Rectal smooth muscle tissue (tissue), 1 donor: Measurements from ENCODE around the gene SAE1.

Experiments used
- H3K27ac ChIP-seq: one replicate; pipeline ENCODE4 v1.7.0; 2013; ENCODE audit warnings: low read depth, low read length, inconsistent platforms
- H3K27me3 ChIP-seq: one replicate; pipeline ENCODE4 v1.7.0; 2013; ENCODE audit warnings: low read length; ENCODE audit not compliant: control insufficient read depth, insufficient read depth
- H3K36me3 ChIP-seq: one replicate; pipeline ENCODE4 v1.7.0; 2013; ENCODE audit warnings: low read length; ENCODE audit not compliant: control insufficient read depth, insufficient read depth
- H3K4me1 ChIP-seq: one replicate; pipeline ENCODE4 v1.7.0; 2013; ENCODE audit warnings: low read length; ENCODE audit not compliant: control insufficient read depth, insufficient read depth
- H3K4me3 ChIP-seq: one replicate; pipeline ENCODE4 v1.7.0; 2013; ENCODE audit warnings: low read length
- H3K9ac ChIP-seq: one replicate; pipeline ENCODE4 v1.7.0; 2013; ENCODE audit warnings: low read length

SAE1 gene

DNA sequence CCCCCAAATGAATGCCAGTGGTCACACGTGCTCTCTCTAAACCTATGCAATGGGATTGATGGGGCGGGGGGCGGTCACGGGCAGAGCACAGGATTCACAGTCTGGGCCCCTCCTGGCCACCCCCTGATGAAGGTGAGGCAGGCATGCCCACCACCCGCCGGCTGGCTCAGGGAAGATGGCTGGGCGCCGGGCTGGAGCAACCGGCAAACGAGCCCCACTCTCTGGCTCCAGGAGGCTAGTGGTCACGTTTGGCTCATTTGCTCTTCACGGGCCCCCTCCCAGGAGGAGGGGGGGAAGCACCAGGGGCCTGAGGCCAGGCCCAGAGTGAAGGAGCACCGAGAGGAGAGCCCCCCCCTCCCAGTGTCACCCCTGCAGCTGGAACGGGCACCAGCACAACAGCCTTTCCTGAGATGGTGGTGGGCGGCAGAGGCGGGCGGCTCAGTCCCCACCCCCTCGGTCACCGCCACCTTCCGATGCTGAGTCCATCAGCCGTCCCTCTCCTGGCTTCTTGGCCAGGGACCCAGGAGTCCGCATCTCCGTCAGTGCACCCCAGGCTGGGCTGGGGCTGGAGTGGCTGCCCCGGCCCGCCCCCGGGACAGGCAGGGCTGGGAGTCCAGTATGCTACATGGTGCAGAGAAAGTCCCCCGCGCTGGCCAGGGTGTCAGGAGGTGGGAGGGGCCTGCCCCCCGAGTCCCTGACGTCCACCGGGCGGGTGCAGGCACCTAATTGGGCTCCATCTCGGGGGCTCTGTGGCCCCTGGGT lies 90.6 kb downstream of the SAE1 start:
- H3K36me3 ChIP-seq, result peaks cover 3% of the 10 kb centered on the region
- H3K4me3 ChIP-seq, result no peak overlapping the region
- H3K4me1 ChIP-seq, result peaks cover 3% of the 10 kb centered on the region
- H3K9ac ChIP-seq, result no peak overlapping the region
- no peaks in the 10 kb centered on the region for H3K27me3 ChIP-seq
- H3K27ac ChIP-seq, result no peak overlapping the region

- Histone ChIP-seq H3K36me3 (peaks cover 3% of the 10 kb centered on the region), H3K4me1 (peaks cover 6% of the 10 kb centered on the region), H3K27ac (no peak overlapping the region), H3K27me3 (no peaks in the 10 kb centered on the region), H3K4me3 (no peak overlapping the region), H3K9ac (no peak overlapping the region)
Measured at GRCh38 chr19:47221890-47222289, 91.3 kb downstream of the SAE1 start.

DNA sequence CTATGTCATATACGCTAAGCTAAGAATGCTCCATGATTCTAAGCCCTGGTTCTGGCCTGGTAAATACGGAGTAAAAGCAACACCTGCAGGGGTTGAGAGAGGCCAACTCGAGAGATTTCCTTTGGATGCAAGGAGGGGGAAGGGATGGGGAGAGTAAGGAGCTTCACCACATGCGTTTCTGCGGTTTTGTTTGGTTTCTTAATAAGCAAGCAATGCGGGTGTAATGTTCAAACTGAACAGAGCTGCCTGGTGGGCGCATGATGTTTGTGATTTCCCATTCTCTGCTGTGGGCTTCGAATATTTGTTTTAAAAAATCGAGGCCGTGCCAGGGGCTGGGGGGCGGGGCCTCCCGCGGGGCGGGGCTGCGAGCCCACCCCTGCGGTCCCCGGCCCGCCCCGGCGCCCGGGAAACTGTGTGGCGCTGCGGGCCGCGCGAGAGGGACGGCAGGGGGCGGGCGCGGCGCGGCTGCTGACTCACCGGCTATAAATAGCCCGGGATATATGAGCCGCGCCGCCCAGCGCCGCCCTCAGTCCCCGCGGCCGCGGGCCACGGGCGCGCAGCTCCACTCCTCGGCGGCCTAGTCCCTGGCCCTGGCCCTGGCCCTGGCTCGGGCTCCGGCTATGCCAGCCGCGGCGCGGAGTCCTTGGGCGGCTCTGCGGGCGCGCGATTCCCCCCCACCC lies 95.3 kb downstream of the SAE1 start:
- H3K27me3 ChIP-seq, result no peaks in the 10 kb centered on the region
- H3K27ac ChIP-seq, result peak overlapping the region; percentile 100
- peaks cover 24% of the 10 kb centered on the region for H3K4me1 ChIP-seq
- H3K4me3 ChIP-seq, result peak overlapping the region; percentile 75
- H3K9ac ChIP-seq, result peak overlapping the region; percentile 40
- peaks cover 3% of the 10 kb centered on the region for H3K36me3 ChIP-seq

GRCh38 chr19:47226426-47227351 lies 96.1 kb downstream of the SAE1 start:
- peak overlapping the region; percentile 70 for H3K9ac ChIP-seq
- peak overlapping the region; percentile 75 for H3K4me3 ChIP-seq

GRCh38 chr19:47227352-47228167 lies 96.9 kb downstream of the SAE1 start:
- no peaks in the 10 kb centered on the region for H3K27me3 ChIP-seq
- peak overlapping the region; percentile 75 for H3K4me3 ChIP-seq
- H3K36me3 ChIP-seq, result peaks cover 3% of the 10 kb centered on the region
- peak overlapping the region; percentile 100 for H3K27ac ChIP-seq
- peaks cover 30% of the 10 kb centered on the region for H3K4me1 ChIP-seq
- peak overlapping the region; percentile 74 for H3K9ac ChIP-seq

More at GRCh38 chr19:47226426-47227351, 96.1 kb downstream of the SAE1 start:
- H3K36me3 ChIP-seq, result peaks cover 3% of the 10 kb centered on the region
- H3K27me3 ChIP-seq, result no peaks in the 10 kb centered on the region
- peak overlapping the region; percentile 100 for H3K27ac ChIP-seq
- H3K4me1 ChIP-seq, result peaks cover 29% of the 10 kb centered on the region

DNA sequence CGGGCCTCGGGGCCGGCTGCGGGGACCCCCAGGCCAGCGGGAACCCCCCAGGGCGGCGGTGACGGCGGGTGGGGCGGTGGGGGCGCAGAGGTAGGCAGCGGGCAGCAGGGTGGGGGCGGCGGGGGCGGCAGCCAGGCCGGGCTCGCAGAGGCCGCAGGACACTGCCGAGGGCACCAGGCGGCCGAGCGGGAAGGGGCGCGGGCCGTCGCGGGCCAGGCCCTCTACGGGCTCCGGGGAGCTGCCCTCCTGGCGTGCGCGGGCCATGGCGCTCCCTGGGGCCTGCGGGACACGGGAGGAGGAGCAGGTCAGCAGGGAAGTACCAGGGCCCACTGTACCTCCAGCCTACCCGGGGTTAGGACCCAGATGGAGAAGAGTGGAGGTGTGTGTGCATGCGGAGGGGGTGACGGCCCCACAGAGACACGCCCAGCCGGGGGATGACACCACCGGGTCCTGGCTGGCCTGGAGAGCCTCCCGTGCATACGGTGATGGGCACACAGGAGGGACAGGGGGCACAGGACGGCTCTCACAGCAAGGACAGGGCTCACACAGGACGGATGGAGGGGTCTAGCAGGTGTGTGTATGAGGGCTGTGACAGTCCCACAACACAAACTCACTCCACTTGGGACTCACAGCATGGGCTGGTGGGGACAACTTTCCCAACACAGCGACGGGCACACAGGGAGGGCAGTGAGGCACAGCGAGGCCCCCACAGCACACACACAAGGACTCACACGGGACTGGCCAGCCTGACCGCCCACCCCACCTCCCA lies 97.7 kb downstream of the SAE1 start:
- Histone ChIP-seq H3K36me3 (peaks cover 3% of the 10 kb centered on the region), H3K9ac (peak overlapping the region; percentile 38), H3K27me3 (no peaks in the 10 kb centered on the region), H3K27ac (peak overlapping the region; percentile 100), H3K4me1 (peaks cover 30% of the 10 kb centered on the region), H3K4me3 (peak overlapping the region; percentile 75)

GRCh38 chr19:47228937-47229675 lies 98.5 kb downstream of the SAE1 start:
- Histone ChIP-seq H3K27me3 (no peaks in the 10 kb centered on the region), H3K36me3 (no peaks in the 10 kb centered on the region), H3K9ac (peak overlapping the region; percentile 38), H3K27ac (peak overlapping the region; percentile 100), H3K4me1 (peaks cover 30% of the 10 kb centered on the region), H3K4me3 (peak overlapping the region; percentile 71)

DNA sequence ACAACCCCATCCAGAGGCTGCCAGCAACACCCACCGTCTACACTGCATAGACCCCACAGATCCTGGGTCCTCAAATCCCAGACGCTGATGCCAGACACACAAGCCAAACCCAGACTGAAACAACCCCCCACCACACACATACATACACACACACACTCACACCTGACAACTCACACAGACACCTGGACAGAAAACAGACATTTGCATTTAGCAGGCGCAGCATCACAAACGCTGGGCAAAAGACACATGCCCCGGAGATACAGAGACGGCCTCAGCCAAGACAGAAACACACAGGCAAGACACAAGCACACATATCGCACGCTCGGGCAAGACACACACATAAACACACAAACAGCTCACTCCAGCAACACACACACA lies 99.0 kb downstream of the SAE1 start:
- Histone ChIP-seq H3K9ac (peak overlapping the region; percentile 42), H3K27ac (peak overlapping the region; percentile 100), H3K4me1 (peaks cover 30% of the 10 kb centered on the region), H3K4me3 (peak overlapping the region; percentile 71), H3K27me3 (no peaks in the 10 kb centered on the region), H3K36me3 (no peaks in the 10 kb centered on the region)

GRCh38 chr19:47230054-47230920 lies 99.7 kb downstream of the SAE1 start:
- no peaks in the 10 kb centered on the region for H3K36me3 ChIP-seq
- H3K4me3 ChIP-seq, result peak overlapping the region; percentile 77
- H3K4me1 ChIP-seq, result peaks cover 30% of the 10 kb centered on the region
- H3K9ac ChIP-seq, result peak overlapping the region; percentile 42
- peak overlapping the region; percentile 100 for H3K27ac ChIP-seq
- no peaks in the 10 kb centered on the region for H3K27me3 ChIP-seq

GRCh38 chr19:47230921-47231214 lies 100.2 kb downstream of the SAE1 start, which contains the start of gene BBC3:
Gene BBC3, minus strand, starts transcription at chr19:47231199. Its CDS starts 2,768 bp downstream, at chr19:47228431.
- Histone ChIP-seq H3K4me1 (peaks cover 27% of the 10 kb centered on the region), H3K4me3 (peak within 1 kb of the TSS; percentile 80), H3K36me3 (no peaks in the 10 kb centered on the region), H3K9ac (peak within 1 kb of the TSS; percentile 70), H3K27ac (peak within 1 kb of the TSS; percentile 100), H3K27me3 (no peaks in the 10 kb centered on the region)
